Measurements from ENCODE around the gene SETDB2.

GRCh38 chr13:49466292-49466838 is 22.3 kb downstream of the SETDB2 start:
- TF ChIP-seq POLR2A (IDR thresholded peaks at IDR 0.05; ENCODE audit: low read depth, low read length), result no peak
- TF ChIP-seq TAF1 (IDR thresholded peaks at IDR 0.05; ENCODE audit: borderline replicate concordance, low read depth, low read length), result no peak
- no peak for TF ChIP-seq POLR2AphosphoS5 (IDR thresholded peaks at IDR 0.05; ENCODE audit: low read depth, low read length)

Measured in GM12892 (cell line).